ENCODE data around the gene KCNQ1. TPM values are rescaled to one million over a fixed set of nuclear protein-coding genes. Genes with fewer than 3 reads are reported as not detected.

Gene KCNQ1
- total and polyA plus RNA-seq, 2 experiments from 2014 or later, result 0.45 to 0.87 TPM

DNA sequence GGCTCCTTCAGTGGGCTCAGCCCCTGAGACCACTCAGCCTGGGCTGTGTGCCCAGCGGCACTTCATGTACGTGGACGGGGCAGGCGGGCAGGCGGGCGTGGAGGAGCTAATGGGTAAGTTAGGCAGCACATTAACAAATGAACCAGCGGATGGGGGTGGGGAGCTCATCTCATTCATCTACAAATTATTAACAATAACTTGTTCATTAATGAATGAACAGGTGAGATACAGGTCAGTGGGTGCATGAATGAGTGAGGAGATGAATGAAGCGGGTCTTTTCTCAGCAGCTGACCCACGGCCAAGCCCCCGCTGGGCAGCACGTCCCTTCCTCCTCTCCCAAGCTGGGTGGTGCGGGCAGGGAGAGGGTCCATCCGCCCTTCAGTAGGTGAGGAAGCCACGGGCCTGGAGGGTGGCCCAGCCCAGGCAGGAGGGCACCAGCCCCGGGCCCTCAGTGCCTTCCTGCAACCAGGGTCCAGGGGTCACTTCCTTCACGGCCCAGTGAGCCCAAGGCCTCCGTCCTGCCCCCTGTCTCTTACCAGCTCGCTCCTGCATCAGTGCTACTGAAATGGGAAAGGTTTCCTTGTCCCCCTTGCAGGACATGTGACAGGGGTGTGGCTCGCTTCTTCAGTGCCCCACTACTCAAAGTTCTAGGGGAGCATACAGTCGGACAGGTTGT lies 315.5 kb downstream of the KCNQ1 start:
- Histone ChIP-seq H3K36me3 (ENCODE audit: insufficient read depth) (no peaks in the 10 kb centered on the region), H3K4me2 (no peak overlapping the region), H4K20me1 (replicated peaks; ENCODE audit: insufficient read depth) (no peaks in the 10 kb centered on the region), H3K27me3 (ENCODE audit: insufficient read depth) (peaks cover 42% of the 10 kb centered on the region), H2AFZ (no peak overlapping the region), H3K79me2 (replicated peaks; ENCODE audit: insufficient read depth) (no peaks in the 10 kb centered on the region), H3K4me3 (no peak overlapping the region), H3K9me2 (ENCODE audit: insufficient read depth) (no peaks in the 10 kb centered on the region), H3K27ac (ENCODE audit: low read depth) (no peak overlapping the region), H3K4me1 (ENCODE audit: insufficient read depth) (no peaks in the 10 kb centered on the region), H3F3A (replicated peaks; ENCODE audit: low read depth) (no peaks in the 10 kb centered on the region)
- H3K27ac Mint-ChIP-seq, result no peak overlapping the region
- DNase-seq (ENCODE audit: low spot score) (no peak), ATAC-seq (no peak)
- H3K27me3 Mint-ChIP-seq (ENCODE audit: insufficient read depth, low read depth, poor library complexity), result peaks cover 36% of the 10 kb centered on the region
- H3K4me3 Mint-ChIP-seq, result no peak overlapping the region
- H3K36me3 Mint-ChIP-seq (ENCODE audit: low read depth), result peaks cover 2% of the 10 kb centered on the region; the same call in 2 of the 3 replicates
- no peaks in the 10 kb centered on the region for H3K4me1 Mint-ChIP-seq
- TF ChIP-seq, protein P1, sequence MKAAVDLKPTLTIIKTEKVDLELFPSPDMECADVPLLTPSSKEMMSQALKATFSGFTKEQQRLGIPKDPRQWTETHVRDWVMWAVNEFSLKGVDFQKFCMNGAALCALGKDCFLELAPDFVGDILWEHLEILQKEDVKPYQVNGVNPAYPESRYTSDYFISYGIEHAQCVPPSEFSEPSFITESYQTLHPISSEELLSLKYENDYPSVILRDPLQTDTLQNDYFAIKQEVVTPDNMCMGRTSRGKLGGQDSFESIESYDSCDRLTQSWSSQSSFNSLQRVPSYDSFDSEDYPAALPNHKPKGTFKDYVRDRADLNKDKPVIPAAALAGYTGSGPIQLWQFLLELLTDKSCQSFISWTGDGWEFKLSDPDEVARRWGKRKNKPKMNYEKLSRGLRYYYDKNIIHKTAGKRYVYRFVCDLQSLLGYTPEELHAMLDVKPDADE (IDR thresholded peaks at IDR 0.05), result no peak
- no peak for TF ChIP-seq STAT1 (IDR thresholded peaks at IDR 0.05; ENCODE audit: unreplicated experiment)
- TF ChIP-seq EZH2phosphoT487 (IDR thresholded peaks at IDR 0.05; ENCODE audit: unreplicated experiment), result no peak
- TF ChIP-seq ZNF114 (CRISPR knock-in tag; IDR thresholded peaks at IDR 0.05), result no peak
- peaks cover 14% of the 10 kb centered on the region; the same call in 2 of the 3 replicates for H3K9me3 Mint-ChIP-seq

GRCh38 chr11:2761131-2762030 lies 316.6 kb downstream of the KCNQ1 start:
- Mint-ChIP-seq H3K4me1 (no peaks in the 10 kb centered on the region), H3K4me3 (no peak overlapping the region), H3K36me3 (ENCODE audit: low read depth) (no peaks in the 10 kb centered on the region; the same call in 2 of the 3 replicates), H3K27me3 (ENCODE audit: insufficient read depth, low read depth, poor library complexity) (peaks cover 34% of the 10 kb centered on the region), H3K9me3 (peaks cover 17% of the 10 kb centered on the region; the same call in 2 of the 3 replicates), H3K27ac (no peak overlapping the region)
- no peaks in the 10 kb centered on the region for H3K79me2 ChIP-seq (replicated peaks; ENCODE audit: insufficient read depth)
- H3K27ac ChIP-seq (ENCODE audit: low read depth), result no peak overlapping the region
- H2AFZ ChIP-seq, result no peak overlapping the region
- H3K9me2 ChIP-seq (ENCODE audit: insufficient read depth), result peaks cover 3% of the 10 kb centered on the region; the same call in 1 of the 2 replicates
- H3K4me2 ChIP-seq, result no peak overlapping the region
- H3K27me3 ChIP-seq (ENCODE audit: insufficient read depth), result peaks cover 51% of the 10 kb centered on the region
- H3K4me3 ChIP-seq, result no peak overlapping the region
- ATAC-seq (peak; percentile 25; the same call in 2 of the 3 replicates), DNase-seq (ENCODE audit: low spot score) (no peak)
- no peaks in the 10 kb centered on the region for H4K20me1 ChIP-seq (replicated peaks; ENCODE audit: insufficient read depth)
- H3K36me3 ChIP-seq (ENCODE audit: insufficient read depth), result no peaks in the 10 kb centered on the region
- no peak for TF ChIP-seq EZH2 (IDR thresholded peaks at IDR 0.05; ENCODE audit: low read depth, unreplicated experiment)
- no peaks in the 10 kb centered on the region for H3K4me1 ChIP-seq (ENCODE audit: insufficient read depth)
- H3F3A ChIP-seq (replicated peaks; ENCODE audit: low read depth), result no peaks in the 10 kb centered on the region

DNA sequence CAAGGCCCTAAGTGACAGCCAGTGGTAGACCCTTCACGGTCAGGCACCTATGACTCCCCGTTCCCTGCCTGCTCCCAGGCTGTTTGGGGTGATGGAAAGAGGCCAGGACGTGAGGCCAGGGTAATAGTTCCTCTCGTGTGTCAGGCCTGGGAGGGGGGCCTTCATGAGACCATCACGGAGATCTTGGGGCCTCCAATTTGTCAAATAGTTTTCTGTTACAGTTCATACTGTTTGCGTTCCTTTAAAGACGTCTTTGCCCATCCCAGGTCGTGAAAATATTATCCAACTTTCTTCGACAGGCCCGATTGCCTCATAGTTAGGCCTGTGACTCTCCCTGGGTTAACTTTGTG lies 317.2 kb downstream of the KCNQ1 start:
- Histone ChIP-seq H3K36me3 (ENCODE audit: insufficient read depth) (no peaks in the 10 kb centered on the region), H3K4me2 (no peak overlapping the region), H2AFZ (no peak overlapping the region), H3K27me3 (ENCODE audit: insufficient read depth) (peaks cover 57% of the 10 kb centered on the region), H3K79me2 (replicated peaks; ENCODE audit: insufficient read depth) (no peaks in the 10 kb centered on the region), H3K4me1 (ENCODE audit: insufficient read depth) (no peaks in the 10 kb centered on the region), H3K27ac (ENCODE audit: low read depth) (no peak overlapping the region), H3K4me3 (no peak overlapping the region), H3F3A (replicated peaks; ENCODE audit: low read depth) (no peaks in the 10 kb centered on the region), H4K20me1 (replicated peaks; ENCODE audit: insufficient read depth) (no peaks in the 10 kb centered on the region), H3K9me2 (ENCODE audit: insufficient read depth) (peaks cover 3% of the 10 kb centered on the region; the same call in 1 of the 2 replicates)
- Mint-ChIP-seq H3K27me3 (ENCODE audit: insufficient read depth, low read depth, poor library complexity) (peaks cover 37% of the 10 kb centered on the region), H3K4me3 (no peak overlapping the region), H3K9me3 (peaks cover 14% of the 10 kb centered on the region; the same call in 2 of the 3 replicates), H3K27ac (no peak overlapping the region), H3K4me1 (no peaks in the 10 kb centered on the region), H3K36me3 (ENCODE audit: low read depth) (no peaks in the 10 kb centered on the region; the same call in 2 of the 3 replicates)
- ATAC-seq (no peak), DNase-seq (ENCODE audit: low spot score) (no peak)
- no peak for TF ChIP-seq EZH2 (IDR thresholded peaks at IDR 0.05; ENCODE audit: low read depth, unreplicated experiment)
- no peak for TF ChIP-seq CTCF (conservative IDR thresholded peaks at IDR 0.05; ENCODE audit: low read depth in 2 of 2)
- no peak for TF ChIP-seq EZH2phosphoT487 (IDR thresholded peaks at IDR 0.05; ENCODE audit: unreplicated experiment)
- no peak for TF ChIP-seq JUNB (IDR thresholded peaks at IDR 0.05; ENCODE audit: unreplicated experiment)
- TF ChIP-seq POLR2AphosphoS5 (IDR thresholded peaks at IDR 0.05; ENCODE audit: low read depth), result no peak
- TF ChIP-seq STAT1 (IDR thresholded peaks at IDR 0.05; ENCODE audit: unreplicated experiment), result no peak
- TF ChIP-seq, protein P2, sequence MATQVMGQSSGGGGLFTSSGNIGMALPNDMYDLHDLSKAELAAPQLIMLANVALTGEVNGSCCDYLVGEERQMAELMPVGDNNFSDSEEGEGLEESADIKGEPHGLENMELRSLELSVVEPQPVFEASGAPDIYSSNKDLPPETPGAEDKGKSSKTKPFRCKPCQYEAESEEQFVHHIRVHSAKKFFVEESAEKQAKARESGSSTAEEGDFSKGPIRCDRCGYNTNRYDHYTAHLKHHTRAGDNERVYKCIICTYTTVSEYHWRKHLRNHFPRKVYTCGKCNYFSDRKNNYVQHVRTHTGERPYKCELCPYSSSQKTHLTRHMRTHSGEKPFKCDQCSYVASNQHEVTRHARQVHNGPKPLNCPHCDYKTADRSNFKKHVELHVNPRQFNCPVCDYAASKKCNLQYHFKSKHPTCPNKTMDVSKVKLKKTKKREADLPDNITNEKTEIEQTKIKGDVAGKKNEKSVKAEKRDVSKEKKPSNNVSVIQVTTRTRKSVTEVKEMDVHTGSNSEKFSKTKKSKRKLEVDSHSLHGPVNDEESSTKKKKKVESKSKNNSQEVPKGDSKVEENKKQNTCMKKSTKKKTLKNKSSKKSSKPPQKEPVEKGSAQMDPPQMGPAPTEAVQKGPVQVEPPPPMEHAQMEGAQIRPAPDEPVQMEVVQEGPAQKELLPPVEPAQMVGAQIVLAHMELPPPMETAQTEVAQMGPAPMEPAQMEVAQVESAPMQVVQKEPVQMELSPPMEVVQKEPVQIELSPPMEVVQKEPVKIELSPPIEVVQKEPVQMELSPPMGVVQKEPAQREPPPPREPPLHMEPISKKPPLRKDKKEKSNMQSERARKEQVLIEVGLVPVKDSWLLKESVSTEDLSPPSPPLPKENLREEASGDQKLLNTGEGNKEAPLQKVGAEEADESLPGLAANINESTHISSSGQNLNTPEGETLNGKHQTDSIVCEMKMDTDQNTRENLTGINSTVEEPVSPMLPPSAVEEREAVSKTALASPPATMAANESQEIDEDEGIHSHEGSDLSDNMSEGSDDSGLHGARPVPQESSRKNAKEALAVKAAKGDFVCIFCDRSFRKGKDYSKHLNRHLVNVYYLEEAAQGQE (IDR thresholded peaks at IDR 0.05; ENCODE audit: unreplicated experiment), result no peak

Data from GM23338 (cell line).